CD14-positive monocyte (primary cell): ENCODE data around the gene STT3B. TPM values are rescaled to one million over a fixed set of nuclear protein-coding genes. Genes with fewer than 3 reads are reported as not detected.
"Not testable (repeated sequence)": the region's sequence is repeated elsewhere in the genome, so short reads cannot be mapped to it uniquely, and the experiment has no call there.

ENCODE experiments used
- DNase-seq, 3 donors: peaks; one replicate each; pipeline ENCODE4 v3.0.0-alpha.2; 2011 to 2022
- H2AFZ ChIP-seq: 2 replicates; pipeline ENCODE4 v1.6.0; 2012; ENCODE audit warnings: mild to moderate bottlenecking, low read depth, low read length, inconsistent platforms; ENCODE audit not compliant: insufficient read depth, poor library complexity, severe bottlenecking
- H3K27ac ChIP-seq, 2 donors: 1 replicate in 1 of 2; 2 replicates in 1 of 2; pipeline ENCODE4 v1.5.1; 2012 to 2013; ENCODE audit warnings: low read length in 2 of 2, control low read depth in 1 of 2, inconsistent platforms in 1 of 2, low read depth in 1 of 2, mild to moderate bottlenecking in 1 of 2
- H3K27me3 ChIP-seq, 2 donors: one replicate each; pipeline versions ENCODE4 v1.6.0 to v1.6.1; 2011 to 2013; ENCODE audit warnings: low read length in 2 of 2; ENCODE audit not compliant: control insufficient read depth in 2 of 2, insufficient read depth in 2 of 2
- H3K36me3 ChIP-seq, 2 donors: replicated peaks in 1 of 2; 1 replicate in 1 of 2; 2 replicates in 1 of 2; pipeline versions ENCODE4 v1.5.1 to v1.6.1; 2012 to 2013; ENCODE audit warnings: low read length in 2 of 2, control low read depth in 1 of 2, inconsistent platforms in 1 of 2, mild to moderate bottlenecking in 1 of 2; ENCODE audit not compliant: insufficient read depth in 2 of 2, control insufficient read depth in 1 of 2
- H3K4me1 ChIP-seq, 2 donors: 1 replicate in 1 of 2; 2 replicates in 1 of 2; pipeline versions ENCODE4 v1.5.1 to v1.6.1; 2012 to 2013; ENCODE audit warnings: low read length in 2 of 2, control low read depth in 1 of 2, inconsistent platforms in 1 of 2, mild to moderate bottlenecking in 1 of 2, moderate library complexity in 1 of 2; ENCODE audit not compliant: insufficient read depth in 2 of 2, control insufficient read depth in 1 of 2
- H3K4me2 ChIP-seq: replicated peaks from 2 replicates; pipeline ENCODE3; 2012; ENCODE audit warnings: low read length, moderate library complexity, mild to moderate bottlenecking; ENCODE audit not compliant: poor library complexity, severe bottlenecking; ENCODE audit errors: extremely low read depth
- H3K4me3 ChIP-seq, 3 experiments: fragments of 200-600 bp in 1 of 3; sonication (generic) in 1 of 3; replicated peaks in 1 of 3; 1 replicate in 2 of 3; 2 replicates in 1 of 3; pipeline ENCODE4 v1.5.1; 2011 to 2013; ENCODE audit warnings: low read length in 3 of 3, mild to moderate bottlenecking in 3 of 3, control low read depth in 2 of 3, low read depth in 2 of 3, inconsistent platforms in 1 of 3, moderate library complexity in 1 of 3
- H3K79me2 ChIP-seq: 2 replicates; pipeline ENCODE4 v1.6.0; 2012; ENCODE audit warnings: mild to moderate bottlenecking, control low read depth, inconsistent platforms, low read length, moderate library complexity; ENCODE audit not compliant: insufficient read depth
- H3K9ac ChIP-seq: 2 replicates; pipeline ENCODE4 v1.6.0; 2017; ENCODE audit warnings: low read length, mild to moderate bottlenecking; ENCODE audit not compliant: insufficient read depth, poor library complexity, severe bottlenecking
- H3K9me3 ChIP-seq, 2 donors: replicated peaks in 1 of 2; 1 replicate in 1 of 2; 2 replicates in 1 of 2; pipeline versions ENCODE4 v1.5.1 to v1.6.1; 2012 to 2013; ENCODE audit warnings: low read length in 2 of 2, control low read depth in 1 of 2; ENCODE audit not compliant: control insufficient read depth in 1 of 2, insufficient read depth in 1 of 2
- H4K20me1 ChIP-seq: 2 replicates; pipeline ENCODE4 v1.6.0; 2012; ENCODE audit warnings: mild to moderate bottlenecking, low read length, control low read depth, moderate library complexity; ENCODE audit not compliant: insufficient read depth
- H3K27ac Mint-ChIP-seq, 7 donors: one replicate each; pipeline ENCODE4 v1.8.0; 2020; ENCODE audit warnings: mild to moderate bottlenecking in 7 of 7, mixed read lengths in 7 of 7, moderate library complexity in 6 of 7, inconsistent platforms in 2 of 7
- H3K27me3 Mint-ChIP-seq, 3 donors: one replicate each; pipeline ENCODE4 v1.8.0; 2021 to 2022; ENCODE audit warnings: low read depth in 3 of 3, mild to moderate bottlenecking in 3 of 3, mixed read lengths in 3 of 3, moderate library complexity in 3 of 3, inconsistent platforms in 1 of 3
- H3K36me3 Mint-ChIP-seq, 2 donors: one replicate each; pipeline ENCODE4 v1.8.0; 2020; ENCODE audit warnings: mixed read lengths in 2 of 2, inconsistent platforms in 1 of 2, mild to moderate bottlenecking in 1 of 2
- H3K4me1 Mint-ChIP-seq: one replicate; pipeline ENCODE4 v1.8.0; 2020; ENCODE audit warnings: mild to moderate bottlenecking, mixed read lengths
- H3K4me3 Mint-ChIP-seq, 2 donors: one replicate each; pipeline ENCODE4 v1.8.0; 2020; ENCODE audit warnings: mild to moderate bottlenecking in 2 of 2, mixed read lengths in 2 of 2, moderate library complexity in 1 of 2
- H3K9me3 Mint-ChIP-seq, 7 donors: one replicate each; pipeline ENCODE4 v1.8.0; 2020 to 2022; ENCODE audit warnings: mixed read lengths in 7 of 7, mild to moderate bottlenecking in 6 of 7, moderate library complexity in 6 of 7, inconsistent platforms in 2 of 7
- WGBS: methylation state at CpG from one replicate; pipeline ENCODE4 v1.1.5; 2013; ENCODE audit warnings: missing lambda C conversion rate; ENCODE audit not compliant: insufficient coverage; 5-methylcytosine and 5-hydroxymethylcytosine counted together
- intact Hi-C, 2 donors: fragments of 100-400 bp; cut with micrococcal nuclease; formaldehyde crosslinking; loops; one replicate each; pipeline versions ENCODE4 v1.15.0 to v1.15.1; 2023
- polyA plus RNA-seq, 3 donors: library from polyadenylated mRNA; depleted of rRNA in 1 of 3; unstranded in 2 of 3; stranded (reverse) in 1 of 3; fragments of 300-500 nt in 2 of 3; fragments of >200 nt in 1 of 3; fragmentation: Illumina TruSeq in 2 of 3; gene quantifications; 1 replicate in 2 of 3; 2 replicates in 1 of 3; pipeline ENCODE4 v1.2.3, GENCODE V29; 2012 to 2021
- TF ChIP-seq, protein P1 (sequence below): fragments of 200-600 bp; IDR thresholded peaks from one replicate; pipeline ENCODE4 v1.8.0; 2022; ENCODE audit warnings: antibody characterized with exemption, mild to moderate bottlenecking

STT3B gene
- polyA plus RNA-seq, 3 donors, result 47.3 to 97.0 (median 86.3) TPM

DNA sequence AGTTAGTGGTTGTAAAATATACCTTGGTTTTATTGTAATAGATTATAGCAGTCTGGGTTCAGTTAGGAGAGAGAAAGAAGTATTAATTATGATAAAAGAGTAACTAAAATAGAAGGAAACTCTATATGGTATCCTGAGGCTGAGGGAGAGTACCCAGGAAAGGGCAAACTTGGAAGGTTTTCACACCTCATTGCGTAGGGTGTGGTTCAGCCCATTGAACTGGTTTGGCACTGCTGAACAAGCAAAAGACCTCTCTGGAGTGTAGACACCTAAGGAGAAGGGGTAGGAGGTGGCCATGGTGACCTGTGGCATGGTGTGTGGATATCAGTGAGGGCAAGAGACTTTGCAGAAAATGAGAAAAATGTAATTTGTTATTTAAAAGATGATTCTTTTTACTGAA is 63.5 kb downstream of the STT3B start:
- 94% methylated on average over 1 of the region's 1 CpG for WGBS
- H3K4me3 ChIP-seq, result no peak overlapping the region
- intact Hi-C loops, result no loop called here
- peaks cover 26 to 80% of the 10 kb centered on the region in 2 donors for H3K36me3 ChIP-seq
- no peaks in the 10 kb centered on the region for H3K9me3 ChIP-seq
- H3K4me2 ChIP-seq, result no peak overlapping the region
- Mint-ChIP-seq H3K4me3 (no peak overlapping the region), H3K27me3 (no peaks in the 10 kb centered on the region), H3K4me1 (no peaks in the 10 kb centered on the region), H3K9me3 (no peaks in the 10 kb centered on the region), H3K36me3 (peaks cover 40 to 57% of the 10 kb centered on the region in 2 donors), H3K27ac (peak overlapping the region in 4 of 7 donors; percentile 27 to 80 (median 50))
- no peaks in the 10 kb centered on the region for H3K27me3 ChIP-seq
- no peak for DNase-seq
- TF ChIP-seq, protein P1, sequence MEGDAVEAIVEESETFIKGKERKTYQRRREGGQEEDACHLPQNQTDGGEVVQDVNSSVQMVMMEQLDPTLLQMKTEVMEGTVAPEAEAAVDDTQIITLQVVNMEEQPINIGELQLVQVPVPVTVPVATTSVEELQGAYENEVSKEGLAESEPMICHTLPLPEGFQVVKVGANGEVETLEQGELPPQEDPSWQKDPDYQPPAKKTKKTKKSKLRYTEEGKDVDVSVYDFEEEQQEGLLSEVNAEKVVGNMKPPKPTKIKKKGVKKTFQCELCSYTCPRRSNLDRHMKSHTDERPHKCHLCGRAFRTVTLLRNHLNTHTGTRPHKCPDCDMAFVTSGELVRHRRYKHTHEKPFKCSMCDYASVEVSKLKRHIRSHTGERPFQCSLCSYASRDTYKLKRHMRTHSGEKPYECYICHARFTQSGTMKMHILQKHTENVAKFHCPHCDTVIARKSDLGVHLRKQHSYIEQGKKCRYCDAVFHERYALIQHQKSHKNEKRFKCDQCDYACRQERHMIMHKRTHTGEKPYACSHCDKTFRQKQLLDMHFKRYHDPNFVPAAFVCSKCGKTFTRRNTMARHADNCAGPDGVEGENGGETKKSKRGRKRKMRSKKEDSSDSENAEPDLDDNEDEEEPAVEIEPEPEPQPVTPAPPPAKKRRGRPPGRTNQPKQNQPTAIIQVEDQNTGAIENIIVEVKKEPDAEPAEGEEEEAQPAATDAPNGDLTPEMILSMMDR, result no peak
- no peak overlapping the region for H3K9ac ChIP-seq
- peaks cover 48% of the 10 kb centered on the region for H4K20me1 ChIP-seq
- no peak overlapping the region for H2AFZ ChIP-seq
- no peak overlapping the region for H3K27ac ChIP-seq
- no peaks in the 10 kb centered on the region for H3K4me1 ChIP-seq
- H3K79me2 ChIP-seq, result peaks cover 69% of the 10 kb centered on the region

DNA sequence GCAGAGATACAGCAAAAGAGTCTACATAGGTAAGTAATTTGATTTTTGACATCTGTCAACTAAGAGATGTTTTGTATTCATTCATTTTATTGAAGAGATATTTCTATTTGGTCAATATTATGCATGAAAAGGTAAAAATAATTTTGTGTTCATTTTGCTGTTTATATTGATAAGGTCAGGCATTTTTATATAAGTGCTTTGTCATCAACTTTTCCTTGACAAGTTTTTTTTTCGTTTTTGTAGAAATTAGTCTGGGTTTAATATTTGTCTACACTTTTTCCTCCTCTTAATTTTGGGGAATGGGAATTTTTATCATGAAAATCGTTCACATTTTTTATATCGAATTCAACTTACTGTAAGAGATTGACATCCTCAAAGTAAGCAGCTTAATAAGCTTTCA is 67.7 kb downstream of the STT3B start:
- Histone ChIP-seq H3K36me3 (peaks cover 25 to 89% of the 10 kb centered on the region in 2 donors), H3K9me3 (peaks cover 2 to 3% of the 10 kb centered on the region in 2 donors), H3K9ac (no peak overlapping the region), H3K4me2 (no peak overlapping the region), H3K27ac (no peak overlapping the region), H3K79me2 (peaks cover 70% of the 10 kb centered on the region), H2AFZ (no peak overlapping the region), H3K4me1 (no peaks in the 10 kb centered on the region), H3K27me3 (no peaks in the 10 kb centered on the region), H3K4me3 (no peak overlapping the region), H4K20me1 (peaks cover 16% of the 10 kb centered on the region)
- Mint-ChIP-seq H3K36me3 (peaks cover 54 to 64% of the 10 kb centered on the region in 2 donors), H3K27ac (no peak overlapping the region), H3K27me3 (no peaks in the 10 kb centered on the region), H3K4me1 (peaks cover 2% of the 10 kb centered on the region), H3K9me3 (peaks cover under 1 to 9% (median 5%) of the 10 kb centered on the region in 7 donors), H3K4me3 (no peak overlapping the region)
- TF ChIP-seq, protein P1, result no peak
- no peak for DNase-seq
- no CpG with 5 or more reads among the region's 3 CpGs for WGBS
- intact Hi-C loops, result no loop called here

DNA sequence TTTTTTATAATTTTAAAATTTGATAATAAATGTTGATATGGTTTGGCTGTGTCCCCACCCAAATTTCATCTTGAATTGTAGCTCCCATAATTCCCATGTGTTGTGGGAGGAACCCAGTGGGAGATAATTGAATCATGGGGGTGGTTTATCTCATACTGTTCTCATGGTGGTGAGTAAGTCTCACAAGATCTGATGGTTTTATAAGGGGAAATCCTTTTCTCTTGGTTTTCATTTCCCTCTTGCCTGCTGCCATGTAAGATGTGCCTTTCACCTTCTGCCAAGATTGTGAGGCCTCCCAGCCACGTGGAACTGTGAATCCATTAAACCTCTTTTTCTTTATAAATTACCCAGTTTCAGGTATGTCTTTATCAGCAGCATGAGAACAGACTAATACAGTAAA is 72.6 kb downstream of the STT3B start:
- Histone ChIP-seq H3K9me3 (peaks cover 17 to 20% of the 10 kb centered on the region in 2 donors), H3K36me3 (peaks cover 24 to 83% of the 10 kb centered on the region in 2 donors), H3K79me2 (peaks cover 74% of the 10 kb centered on the region), H4K20me1 (peaks cover 25% of the 10 kb centered on the region)
- H3K27ac Mint-ChIP-seq, result peak overlapping the region in 1 of 7 donors; percentile 15
- H3K27me3 Mint-ChIP-seq, DNase-seq, H3K4me1 Mint-ChIP-seq, H3K4me3 ChIP-seq, H3K27ac ChIP-seq, H3K4me3 Mint-ChIP-seq, H3K27me3 ChIP-seq, intact Hi-C loops, H3K4me1 ChIP-seq, H3K9ac ChIP-seq, H2AFZ ChIP-seq, H3K4me2 ChIP-seq: not testable (repeated sequence)
- no CpG with 5 or more reads among the region's 1 CpG for whole genome bisulfite sequencing
- peaks cover 66 to 67% of the 10 kb centered on the region in 2 donors for H3K36me3 Mint-ChIP-seq
- peaks cover 15 to 26% (median 23%) of the 10 kb centered on the region in 7 donors for H3K9me3 Mint-ChIP-seq
